Testis (tissue), 2 donors: Measurements from ENCODE around the gene EFEMP1.

Experiments used
- POLR2A ChIP-seq: fragments of 450-650 bp; IDR thresholded peaks from one replicate; pipeline ENCODE4 v1.6.1; 2017; ENCODE audit warnings: antibody characterized with exemption, mild to moderate bottlenecking, moderate library complexity
- TF ChIP-seq, protein P1 (sequence below), 3 experiments: fragments of 450-650 bp in 2 of 3; fragments of 200-600 bp in 1 of 3; sonication (generic) in 1 of 3; IDR thresholded peaks; one replicate each; pipeline ENCODE4 v1.5.1; 2016 to 2019; ENCODE audit warnings: antibody characterized with exemption in 3 of 3, mild to moderate bottlenecking in 2 of 3, moderate library complexity in 1 of 3

DNA sequence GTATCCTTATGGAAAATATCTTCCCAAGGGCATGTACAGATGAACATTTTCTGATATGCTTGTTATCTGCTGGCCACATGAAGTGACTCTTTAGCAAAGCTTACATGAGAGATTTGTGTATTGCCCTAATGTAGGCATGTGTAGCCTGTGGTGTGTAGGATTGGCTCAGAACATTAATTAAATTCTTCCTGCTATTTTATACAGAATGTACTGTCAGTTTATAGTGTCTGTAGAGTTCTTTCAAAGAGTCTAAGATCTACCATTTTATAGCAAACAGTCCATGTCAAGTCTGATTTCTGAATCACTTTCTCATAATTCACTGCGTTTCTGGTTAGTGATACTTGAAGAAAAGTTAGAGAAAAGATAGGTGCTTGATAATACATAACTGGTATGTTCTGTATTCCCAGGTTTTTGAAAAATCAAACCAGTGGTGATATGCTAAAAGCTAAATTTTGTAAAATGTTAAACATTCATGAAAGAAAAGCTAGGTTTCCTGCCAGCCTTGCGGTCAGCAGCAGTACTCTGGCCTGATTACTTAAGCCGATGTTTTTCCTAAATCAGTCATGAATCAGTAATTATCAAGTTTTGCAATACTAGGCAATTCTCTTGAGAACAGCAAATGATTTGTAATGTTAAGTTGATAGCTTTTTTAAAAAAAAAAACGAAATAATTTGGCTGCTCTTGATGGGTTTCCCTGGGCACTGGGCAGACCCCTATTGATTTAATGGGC, 30.9 kb upstream of the EFEMP1 start:
- TF ChIP-seq, protein P1, sequence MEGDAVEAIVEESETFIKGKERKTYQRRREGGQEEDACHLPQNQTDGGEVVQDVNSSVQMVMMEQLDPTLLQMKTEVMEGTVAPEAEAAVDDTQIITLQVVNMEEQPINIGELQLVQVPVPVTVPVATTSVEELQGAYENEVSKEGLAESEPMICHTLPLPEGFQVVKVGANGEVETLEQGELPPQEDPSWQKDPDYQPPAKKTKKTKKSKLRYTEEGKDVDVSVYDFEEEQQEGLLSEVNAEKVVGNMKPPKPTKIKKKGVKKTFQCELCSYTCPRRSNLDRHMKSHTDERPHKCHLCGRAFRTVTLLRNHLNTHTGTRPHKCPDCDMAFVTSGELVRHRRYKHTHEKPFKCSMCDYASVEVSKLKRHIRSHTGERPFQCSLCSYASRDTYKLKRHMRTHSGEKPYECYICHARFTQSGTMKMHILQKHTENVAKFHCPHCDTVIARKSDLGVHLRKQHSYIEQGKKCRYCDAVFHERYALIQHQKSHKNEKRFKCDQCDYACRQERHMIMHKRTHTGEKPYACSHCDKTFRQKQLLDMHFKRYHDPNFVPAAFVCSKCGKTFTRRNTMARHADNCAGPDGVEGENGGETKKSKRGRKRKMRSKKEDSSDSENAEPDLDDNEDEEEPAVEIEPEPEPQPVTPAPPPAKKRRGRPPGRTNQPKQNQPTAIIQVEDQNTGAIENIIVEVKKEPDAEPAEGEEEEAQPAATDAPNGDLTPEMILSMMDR (IDR thresholded peaks at IDR 0.05): no peak
- no peak for TF ChIP-seq POLR2A
